Stomach (tissue), 9 donors: ENCODE data around the gene SZT2. TPM values are rescaled to one million over a fixed set of nuclear protein-coding genes. Genes with fewer than 3 reads are reported as not detected.
A peak's percentile ranks its signal among the peaks of the same experiment; 100 is the strongest.

Experiments used
- DNase-seq, 2 donors: peaks; one replicate each; pipeline versions ENCODE4 v3.0.0 to v3.0.0-alpha.2; 2013 to 2019
- H3K27ac ChIP-seq, 5 donors: fragments of 200-600 bp in 4 of 5; sonication (generic) in 4 of 5; one replicate each; pipeline ENCODE4 v1.5.1; 2013 to 2019; ENCODE audit warnings: mild to moderate bottlenecking in 1 of 5, moderate library complexity in 1 of 5
- H3K27me3 ChIP-seq, 3 donors: fragments of 200-600 bp; sonication (generic); one replicate each; pipeline ENCODE4 v1.5.1; 2017 to 2019; ENCODE audit warnings: mixed run types in 1 of 3
- H3K36me3 ChIP-seq, 4 donors: fragments of 200-600 bp; sonication (generic); 1 replicate in 3 of 4; 2 replicates in 1 of 4; pipeline ENCODE4 v1.5.1; 2016 to 2019
- H3K4me1 ChIP-seq, 4 donors: fragments of 200-600 bp; sonication (generic); one replicate each; pipeline ENCODE4 v1.5.1; 2016 to 2019
- H3K4me3 ChIP-seq, 4 donors: fragments of 200-600 bp; sonication (generic) in 3 of 4; one replicate each; pipeline ENCODE4 v1.5.1; 2016 to 2019; ENCODE audit warnings: mild to moderate bottlenecking in 1 of 4
- H3K9me3 ChIP-seq, 4 donors: fragments of 200-600 bp; sonication (generic); one replicate each; pipeline ENCODE4 v1.5.1; 2016 to 2019
- EP300 ChIP-seq: sonication (generic); formaldehyde crosslinking; IDR thresholded peaks from one replicate; pipeline ENCODE4 v1.6.1; 2017; ENCODE audit warnings: antibody characterized with exemption
- POLR2A ChIP-seq, 4 donors: fragments of 450-650 bp; IDR thresholded peaks; one replicate each; pipeline ENCODE4 v1.6.1; 2016; ENCODE audit warnings: antibody characterized with exemption in 4 of 4, control low read depth in 2 of 4, mild to moderate bottlenecking in 1 of 4, moderate library complexity in 1 of 4
- POLR2AphosphoS5 ChIP-seq, 3 donors: sonication (generic); formaldehyde crosslinking; IDR thresholded peaks; one replicate each; pipeline ENCODE4 v1.6.1; 2016; ENCODE audit warnings: antibody characterized with exemption in 3 of 3
- WGBS, 5 donors: extraction: QIAGEN DNeasy Blood & Tissue Kit in 3 of 5; methylation state at CpG; one replicate each; pipeline versions ENCODE4 v1.1.5 to v1.1.7; 2013 to 2018; 5-methylcytosine and 5-hydroxymethylcytosine counted together
- intact Hi-C: fragments of 100-400 bp; cut with DNase I; formaldehyde crosslinking; loops from one replicate; pipeline ENCODE4 v1.15.1; 2023; ENCODE audit warnings: low total_unique reads
- polyA plus RNA-seq, 3 donors: library from polyadenylated mRNA; stranded (reverse); fragments of 200-250 nt; gene quantifications; one replicate each; pipeline ENCODE4 v1.2.3, GENCODE V29; 2013
- total RNA-seq, 5 donors: library from RNA; depleted of rRNA; stranded (reverse); fragments of >200 nt; gene quantifications; one replicate each; pipeline versions ENCODE4 v1.1.0 to v1.2.3, GENCODE V29; 2014 to 2016
- TF ChIP-seq, protein P1 (sequence below), 7 experiments: fragments of 450-650 bp in 4 of 7; fragments of 200-600 bp in 3 of 7; sonication (generic) in 3 of 7; IDR thresholded peaks; one replicate each; pipeline ENCODE4 v1.5.1; 2016 to 2019; ENCODE audit warnings: antibody characterized with exemption in 7 of 7, control low read depth in 2 of 7, mild to moderate bottlenecking in 1 of 7
- donor health status: healthy with polysubstance abuse.
- donor health status: Bipolar disorder and iron deficiency.
- donor health status: healthy.

SZT2 gene
- total and polyA plus RNA-seq, 8 donors = 4.9 to 69.3 (median 52.9) TPM

DNA sequence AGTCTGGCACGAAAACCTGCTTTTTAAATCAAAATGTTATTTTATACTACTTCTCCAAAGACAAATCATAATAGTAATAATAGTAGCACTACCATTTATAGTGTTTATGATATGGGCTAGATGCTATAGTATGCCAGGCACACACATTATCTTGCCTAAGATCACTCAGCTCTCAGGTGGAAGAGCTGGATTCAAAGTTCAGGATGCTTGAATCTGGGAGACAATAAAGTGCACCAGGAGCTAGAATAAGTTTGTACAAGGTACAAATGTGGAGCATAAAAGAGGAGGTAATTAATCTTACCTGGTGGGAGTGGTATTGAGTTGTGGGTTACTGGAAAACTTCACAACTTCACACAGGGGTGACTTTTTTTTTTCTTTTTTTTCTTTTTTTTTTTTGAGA lies 11.9 kb upstream of the SZT2 start:
- no peak for DNase-seq
- WGBS, 5 donors = 83 to 97% (median 95%) methylated on average over 1 of the region's 1 CpG
- Histone ChIP-seq H3K4me1 (peaks cover 0 to 23% (median 13%) of the 10 kb centered on the region in 4 donors), H3K36me3 (peaks cover 0 to 36% (median 31%) of the 10 kb centered on the region in 4 donors), H3K4me3 (no peak overlapping the region), H3K9me3 (no peaks in the 10 kb centered on the region), H3K27ac (no peak overlapping the region), H3K27me3 (no peaks in the 10 kb centered on the region)
- intact Hi-C loops = no loop called here
- TF ChIP-seq POLR2A (IDR thresholded peaks at IDR 0.05) (no peak), POLR2AphosphoS5 (IDR thresholded peaks at IDR 0.05) (no peak)

DNA sequence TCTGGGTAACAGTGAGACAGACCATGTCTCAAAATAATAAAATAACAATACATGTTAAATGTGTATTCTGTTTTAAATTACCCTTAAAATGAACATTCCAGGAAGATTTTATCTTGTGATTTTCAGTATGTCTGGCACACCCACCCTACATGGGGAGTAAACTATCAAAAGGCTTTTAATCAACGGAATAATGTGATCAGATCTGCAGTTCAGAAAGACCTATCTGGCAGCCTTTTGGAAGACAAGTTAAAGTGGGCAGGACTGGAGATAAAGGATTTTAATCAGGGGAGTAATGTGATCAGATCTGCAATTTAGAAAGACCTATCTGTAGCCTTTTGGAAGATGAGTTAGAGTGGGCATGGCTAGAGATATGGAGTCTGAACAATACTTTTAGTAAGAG lies 10.2 kb upstream of the SZT2 start:
- no peak for DNase-seq
- Histone ChIP-seq H3K9me3 (no peaks in the 10 kb centered on the region), H3K27ac (no peak overlapping the region), H3K4me1 (peaks cover 0 to 17% (median 11%) of the 10 kb centered on the region in 4 donors), H3K36me3 (peaks cover 15 to 50% (median 46%) of the 10 kb centered on the region in 4 donors), H3K4me3 (no peak overlapping the region), H3K27me3 (no peaks in the 10 kb centered on the region)
- intact Hi-C loops = no loop called here
- TF ChIP-seq EP300 = no peak
- TF ChIP-seq POLR2AphosphoS5 (IDR thresholded peaks at IDR 0.05) = no peak
- TF ChIP-seq POLR2A (IDR thresholded peaks at IDR 0.05) = no peak
- TF ChIP-seq, protein P1, sequence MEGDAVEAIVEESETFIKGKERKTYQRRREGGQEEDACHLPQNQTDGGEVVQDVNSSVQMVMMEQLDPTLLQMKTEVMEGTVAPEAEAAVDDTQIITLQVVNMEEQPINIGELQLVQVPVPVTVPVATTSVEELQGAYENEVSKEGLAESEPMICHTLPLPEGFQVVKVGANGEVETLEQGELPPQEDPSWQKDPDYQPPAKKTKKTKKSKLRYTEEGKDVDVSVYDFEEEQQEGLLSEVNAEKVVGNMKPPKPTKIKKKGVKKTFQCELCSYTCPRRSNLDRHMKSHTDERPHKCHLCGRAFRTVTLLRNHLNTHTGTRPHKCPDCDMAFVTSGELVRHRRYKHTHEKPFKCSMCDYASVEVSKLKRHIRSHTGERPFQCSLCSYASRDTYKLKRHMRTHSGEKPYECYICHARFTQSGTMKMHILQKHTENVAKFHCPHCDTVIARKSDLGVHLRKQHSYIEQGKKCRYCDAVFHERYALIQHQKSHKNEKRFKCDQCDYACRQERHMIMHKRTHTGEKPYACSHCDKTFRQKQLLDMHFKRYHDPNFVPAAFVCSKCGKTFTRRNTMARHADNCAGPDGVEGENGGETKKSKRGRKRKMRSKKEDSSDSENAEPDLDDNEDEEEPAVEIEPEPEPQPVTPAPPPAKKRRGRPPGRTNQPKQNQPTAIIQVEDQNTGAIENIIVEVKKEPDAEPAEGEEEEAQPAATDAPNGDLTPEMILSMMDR (IDR thresholded peaks at IDR 0.05) = no peak
- 88 to 93% (median 89%) methylated on average over 1 of the region's 1 CpG for WGBS, 5 donors

GRCh38 chr1:43381612-43382011 lies 8.1 kb upstream of the SZT2 start:
- peaks cover 0 to 18% (median 11%) of the 10 kb centered on the region in 4 donors for H3K4me1 ChIP-seq
- H3K4me3 ChIP-seq = no peak overlapping the region
- no peaks in the 10 kb centered on the region for H3K27me3 ChIP-seq
- TF ChIP-seq, protein P1 (IDR thresholded peaks at IDR 0.05) = no peak
- TF ChIP-seq EP300 = no peak
- TF ChIP-seq POLR2AphosphoS5 (IDR thresholded peaks at IDR 0.05) = no peak
- no peak for TF ChIP-seq POLR2A (IDR thresholded peaks at IDR 0.05)
- no peaks in the 10 kb centered on the region for H3K9me3 ChIP-seq
- DNase-seq = no peak
- peak overlapping the region in 2 of 5 donors; percentile 4 to 44 for H3K27ac ChIP-seq
- intact Hi-C loops = no loop called here
- WGBS, 5 donors = 60 to 78% (median 75%) methylated on average over 3 of the region's 3 CpGs
- H3K36me3 ChIP-seq = peaks cover 37 to 72% (median 65%) of the 10 kb centered on the region in 4 donors

- Histone ChIP-seq H3K9me3 (no peaks in the 10 kb centered on the region), H3K4me3 (no peak overlapping the region), H3K27ac (peak overlapping the region in 2 of 5 donors; percentile 25 to 44), H3K27me3 (no peaks in the 10 kb centered on the region), H3K4me1 (peaks cover 0 to 23% (median 11%) of the 10 kb centered on the region in 4 donors), H3K36me3 (peaks cover 43 to 78% (median 71%) of the 10 kb centered on the region in 4 donors)
- 42 to 59% (median 48%) methylated on average over 6 of the region's 6 CpGs for WGBS, 5 donors
- peak in 1 of 2 donors; percentile 49 for DNase-seq
- intact Hi-C loops = no loop called here
- TF ChIP-seq EP300 = no peak
Observed at GRCh38 chr1:43382027-43382779, 7.5 kb upstream of the SZT2 start.

DNA sequence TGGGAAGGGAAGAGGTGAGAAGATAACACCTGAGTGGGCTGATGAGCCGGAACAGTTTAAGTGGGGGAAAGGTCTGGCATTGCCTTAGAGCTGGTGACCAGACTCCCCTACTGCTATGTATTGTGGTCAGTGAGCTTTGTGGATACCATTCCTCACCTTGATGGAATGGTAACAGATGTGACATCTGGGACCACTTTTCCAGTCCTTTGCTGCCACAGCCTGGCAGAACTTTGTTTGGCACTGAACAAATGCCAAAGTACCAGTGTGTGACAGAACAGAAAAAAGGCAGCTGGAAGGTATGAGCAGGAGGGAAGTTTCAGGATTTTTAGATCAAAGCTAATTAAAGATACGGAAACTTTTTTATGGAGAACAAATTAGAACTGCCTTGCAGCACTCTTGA lies 6.2 kb upstream of the SZT2 start:
- no peak for TF ChIP-seq POLR2AphosphoS5 (IDR thresholded peaks at IDR 0.05)
- TF ChIP-seq, protein P1 (IDR thresholded peaks at IDR 0.05) = peak in 1 of 7 experiments; percentile 29
- intact Hi-C loops = no loop called here
- Histone ChIP-seq H3K9me3 (no peaks in the 10 kb centered on the region), H3K4me3 (no peak overlapping the region), H3K27ac (no peak overlapping the region), H3K4me1 (peaks cover 11 to 36% (median 20%) of the 10 kb centered on the region in 4 donors), H3K27me3 (no peaks in the 10 kb centered on the region), H3K36me3 (peaks cover 45 to 76% (median 72%) of the 10 kb centered on the region in 4 donors)
- DNase-seq = peak in 1 of 2 donors; percentile 31
- 70 to 92% (median 83%) methylated on average over 2 of the region's 2 CpGs for WGBS, 5 donors
